ENCODE data around the gene PAX1. TPM values are rescaled to one million over a fixed set of nuclear protein-coding genes. Genes with fewer than 3 reads are reported as not detected.

The PAX1 gene
- total and polyA plus RNA-seq, 9 of the 15 experiments (the other 6 are each of a cell fraction or from before 2014, with no cell fraction given), result not detected

GRCh38 chr20:21685981-21686380 lies 19.5 kb upstream of the PAX1 start:
- Histone ChIP-seq H3K27ac (ENCODE audit: extremely low read depth, low read depth, low read length) (no peak overlapping the region), H3K9me1 (ENCODE audit: control insufficient read depth, insufficient read depth, low read length) (no peaks in the 10 kb centered on the region), H3K4me3 (no peak overlapping the region), H3K9me3 (replicated peaks; ENCODE audit: control insufficient read depth, insufficient read depth, low read depth, low read length) (no peaks in the 10 kb centered on the region), H2AFZ (ENCODE audit: low read depth, low read length) (no peak overlapping the region), H3K4me2 (ENCODE audit: insufficient read depth, low read length) (no peak overlapping the region), H3K36me3 (ENCODE audit: control insufficient read depth, insufficient read depth, low read length) (no peaks in the 10 kb centered on the region), H3K9ac (ENCODE audit: insufficient read depth in 1 of 2, low read depth in 2 of 2, low read length in 2 of 2) (no peak overlapping the region), H4K20me1 (replicated peaks; ENCODE audit: control insufficient read depth, insufficient read depth, low read length) (no peaks in the 10 kb centered on the region), H3K79me2 (ENCODE audit: control insufficient read depth, insufficient read depth, low read length) (no peaks in the 10 kb centered on the region), H3K4me1 (replicated peaks in 1 of 2; ENCODE audit: control insufficient read depth in 2 of 2, insufficient read depth in 2 of 2, low read length in 2 of 2) (no peaks in the 10 kb centered on the region), H3K27me3 (ENCODE audit: control insufficient read depth in 2 of 2, insufficient read depth in 2 of 2, low read length in 2 of 2) (peaks cover 0 to 13% of the 10 kb centered on the region in 2 experiments; a peak in 1 of 5 replicates)
- no peak for TF ChIP-seq ZNF24 (IDR thresholded peaks at IDR 0.05)
- no peak for TF ChIP-seq ESRRB (CRISPR knock-in tag; IDR thresholded peaks at IDR 0.05; ENCODE audit: borderline replicate concordance)
- TF ChIP-seq MCM7 (IDR thresholded peaks at IDR 0.05), result no peak
- no peak for TF ChIP-seq MBD2 (IDR thresholded peaks at IDR 0.05; ENCODE audit: borderline replicate concordance, low read depth)
- no peak for TF ChIP-seq ZNF354B (CRISPR knock-in tag; IDR thresholded peaks at IDR 0.05)
- TF ChIP-seq REST (IDR thresholded peaks at IDR 0.05; ENCODE audit: borderline replicate concordance), result no peak
- TF ChIP-seq REST (CRISPR knock-in tag; IDR thresholded peaks at IDR 0.05; ENCODE audit: low read depth), result no peak
- intact Hi-C loops (cut with micrococcal nuclease) (no loop called here), in situ Hi-C loops (cut with MboI) (no loop called here)
- WGBS (ENCODE audit: insufficient coverage, low coverage, missing lambda C conversion rate), result 6% methylated on average over 2 of the region's 2 CpGs
- FAIRE-seq (no peak), ATAC-seq (no peak), DNase-seq (ENCODE audit: extremely low read depth in 1 of 4, low spot score in 3 of 4) (no peak)
- POLR2A ChIA-PET, result no interaction called here
- CTCF ChIA-PET (ENCODE audit: low intra/inter-chr PET ratio), result no interaction called here
- BruUV-seq (replicated peaks), result no TSS peak
